ENCODE data around the gene TBC1D20. TPM values are rescaled to one million over a fixed set of nuclear protein-coding genes. Genes with fewer than 3 reads are reported as not detected.

TBC1D20 gene
- total RNA-seq, 1 experiment from 2014 or later, result 17.4 TPM

DNA sequence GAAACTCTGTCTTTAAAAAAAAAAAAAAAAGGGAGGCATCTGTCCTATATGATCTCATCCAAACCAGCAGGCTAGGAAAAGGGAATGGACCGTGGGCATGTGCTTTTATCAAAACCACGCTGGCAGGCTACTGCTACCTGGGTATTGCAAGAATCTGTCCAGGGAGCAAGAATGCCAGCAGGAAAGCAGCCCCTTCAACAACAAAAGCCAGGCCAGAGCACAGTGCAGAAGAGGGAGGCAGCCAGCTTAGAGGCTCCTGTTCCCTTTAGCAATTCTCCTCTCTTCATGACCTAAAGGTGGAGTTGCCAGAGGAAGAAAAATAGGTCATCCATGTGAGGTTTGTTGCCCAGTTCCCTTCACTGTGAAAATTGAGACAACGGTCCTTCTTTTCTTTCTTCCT is 18.2 kb downstream of the TBC1D20 start:
- in situ Hi-C loops (cut with HindIII; ENCODE audit: low sequenced_read_pairs), result no loop called here
- peak; percentile 82 for DNase-seq (ENCODE audit: low spot score)

DNA sequence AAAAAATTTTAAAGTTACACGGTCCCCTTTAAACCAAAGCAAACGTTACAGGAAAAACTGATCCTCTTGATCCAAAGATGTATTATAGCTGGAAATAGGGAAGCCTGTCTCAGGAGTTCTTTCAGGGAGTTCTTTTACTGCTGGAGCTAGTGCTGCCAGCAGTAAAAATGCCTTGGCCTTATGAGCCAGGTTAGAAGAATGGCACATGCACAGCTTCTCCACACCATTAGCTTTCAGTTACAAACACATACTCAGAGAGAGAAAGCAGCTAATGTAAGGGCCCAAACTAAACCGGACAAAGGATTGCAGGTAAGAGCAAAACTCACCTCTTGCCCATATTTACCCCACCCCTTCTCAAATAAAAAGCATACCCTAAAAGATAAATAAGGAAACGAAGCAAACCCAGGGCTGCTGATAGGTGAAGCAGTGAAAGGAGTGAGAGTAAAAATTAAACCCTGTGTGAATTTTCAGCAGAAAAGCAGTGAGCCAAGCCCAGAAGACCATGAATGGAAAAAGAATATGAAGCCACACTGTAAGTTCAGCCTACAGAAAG is 19.0 kb downstream of the TBC1D20 start:
- in situ Hi-C loops (cut with HindIII; ENCODE audit: low sequenced_read_pairs), result no loop called here
- DNase-seq (ENCODE audit: low spot score), result peak; percentile 41

DNA sequence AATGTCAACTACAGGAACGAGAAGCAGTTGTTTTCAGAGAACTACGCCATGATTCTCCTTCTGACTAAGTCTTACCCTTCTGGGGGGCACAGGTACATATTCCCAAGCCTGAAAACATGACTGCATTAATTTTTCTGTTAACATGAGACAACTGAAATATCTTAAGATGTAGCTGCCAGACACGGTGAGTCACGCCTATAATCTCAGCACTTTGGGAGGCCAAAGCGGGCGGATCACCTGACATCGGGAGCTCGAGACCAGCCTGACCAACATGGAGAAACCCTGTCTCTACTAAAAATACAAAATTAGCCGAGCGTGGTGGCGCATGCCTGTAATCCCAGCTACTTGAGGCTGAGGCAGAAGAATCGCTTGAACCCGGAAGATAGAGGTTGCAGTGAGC is 21.7 kb downstream of the TBC1D20 start:
- in situ Hi-C loops (cut with HindIII; ENCODE audit: low sequenced_read_pairs), result no loop called here
- no peak for DNase-seq (ENCODE audit: low spot score)

DNA sequence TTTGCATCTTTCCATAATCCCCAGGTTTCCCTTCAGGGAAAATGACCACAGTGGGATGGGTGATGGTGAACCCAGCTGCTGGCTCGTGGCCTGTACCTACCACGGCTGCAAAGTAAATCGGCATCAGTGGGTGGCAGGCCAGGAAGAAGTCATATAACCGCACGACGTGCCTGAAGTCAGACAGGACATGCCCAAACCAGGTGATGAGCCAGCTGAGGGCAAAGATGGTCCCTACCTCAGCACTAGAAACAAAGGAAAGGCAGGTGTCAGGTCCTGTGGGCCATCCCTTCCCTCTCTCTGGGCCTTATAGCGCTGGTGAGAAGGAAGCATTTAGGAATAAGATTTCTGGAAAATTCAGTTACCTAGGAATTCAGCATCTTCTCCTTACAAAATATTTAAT is 22.2 kb downstream of the TBC1D20 start:
- in situ Hi-C loops (cut with HindIII; ENCODE audit: low sequenced_read_pairs), result no loop called here

DNA sequence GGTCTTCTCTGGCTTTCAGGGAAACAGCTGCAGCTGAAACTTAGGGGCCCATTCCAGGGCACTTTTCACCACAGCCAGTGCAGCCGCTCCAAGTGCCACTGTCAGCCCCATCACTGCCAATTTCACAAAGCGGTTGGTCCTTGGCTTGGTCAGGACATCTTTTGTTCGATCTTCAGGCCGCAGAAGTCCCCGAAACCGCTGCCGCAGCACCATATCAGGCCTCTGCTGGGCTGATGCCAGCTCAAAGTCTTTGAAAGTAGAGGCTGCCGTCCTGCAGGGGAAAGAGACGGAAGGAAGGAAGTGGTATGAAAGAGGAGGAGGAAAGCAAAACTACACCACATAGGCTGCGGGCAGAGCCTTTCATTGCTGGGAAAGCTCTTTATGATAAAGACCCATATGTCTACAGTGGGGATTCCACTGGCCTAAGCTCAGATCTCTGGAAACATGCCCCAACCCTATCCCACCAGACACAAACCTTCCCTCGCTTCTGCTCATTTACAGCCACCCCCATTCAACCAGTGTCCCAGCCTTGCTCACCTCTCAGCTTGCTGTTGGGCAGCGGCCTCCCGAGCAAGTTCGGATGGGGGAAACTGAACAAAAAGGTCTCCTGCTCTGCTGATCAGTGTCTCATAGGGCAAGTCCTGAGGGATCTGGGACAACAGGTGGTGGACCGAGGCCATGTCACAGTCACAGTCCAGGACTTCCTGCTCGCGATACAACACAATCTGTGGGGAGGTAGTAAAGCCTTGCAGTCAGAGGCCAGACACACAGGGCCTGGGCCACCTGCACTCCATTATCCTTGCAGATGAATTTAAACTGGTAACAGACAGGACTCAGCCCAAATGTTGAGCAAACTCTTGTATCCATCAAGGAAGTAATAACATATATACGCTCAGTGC is 23.5 kb downstream of the TBC1D20 start:
- in situ Hi-C loops (cut with HindIII; ENCODE audit: low sequenced_read_pairs), result no loop called here
- no peak for DNase-seq (ENCODE audit: low spot score)

More for the DNA sequence above, 22.2 kb downstream of the TBC1D20 start:
- no peak for DNase-seq (ENCODE audit: low spot score)

DNA sequence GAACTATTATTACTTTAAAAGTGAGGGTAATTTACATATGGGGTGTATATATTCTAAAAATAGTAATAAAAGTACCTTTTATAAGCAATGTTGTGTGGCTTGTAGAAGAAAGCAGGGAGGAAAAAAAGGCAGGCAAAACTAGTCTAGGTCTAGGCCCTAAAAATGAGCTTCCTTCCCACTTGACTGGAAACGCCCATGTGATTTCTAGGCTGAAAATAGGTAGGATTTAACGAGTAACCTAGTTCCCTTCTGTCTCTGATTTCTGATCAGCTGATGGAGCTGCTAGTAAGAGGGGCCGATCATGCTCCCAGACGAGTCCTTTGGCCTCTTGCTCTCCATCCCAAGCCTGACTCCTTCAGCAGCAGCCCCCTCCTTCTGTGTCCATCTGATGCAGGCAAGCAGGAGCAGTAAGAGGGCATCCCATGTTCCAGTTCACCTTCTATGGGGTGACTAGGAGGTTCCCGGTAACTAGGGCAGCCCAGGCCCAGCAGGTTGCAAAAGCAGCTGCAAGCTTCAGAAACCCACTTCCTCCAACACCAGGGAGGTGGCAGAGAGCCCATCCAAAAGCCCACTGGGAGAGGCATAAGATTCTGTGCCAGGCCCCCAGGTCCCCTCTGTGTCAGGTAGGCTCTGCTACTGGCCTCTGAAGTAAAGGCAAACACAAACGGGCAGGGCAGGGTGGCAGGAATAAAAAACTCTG is 24.4 kb downstream of the TBC1D20 start:
- in situ Hi-C loops (cut with HindIII; ENCODE audit: low sequenced_read_pairs), result no loop called here
- no peak for DNase-seq (ENCODE audit: low spot score)

DNA sequence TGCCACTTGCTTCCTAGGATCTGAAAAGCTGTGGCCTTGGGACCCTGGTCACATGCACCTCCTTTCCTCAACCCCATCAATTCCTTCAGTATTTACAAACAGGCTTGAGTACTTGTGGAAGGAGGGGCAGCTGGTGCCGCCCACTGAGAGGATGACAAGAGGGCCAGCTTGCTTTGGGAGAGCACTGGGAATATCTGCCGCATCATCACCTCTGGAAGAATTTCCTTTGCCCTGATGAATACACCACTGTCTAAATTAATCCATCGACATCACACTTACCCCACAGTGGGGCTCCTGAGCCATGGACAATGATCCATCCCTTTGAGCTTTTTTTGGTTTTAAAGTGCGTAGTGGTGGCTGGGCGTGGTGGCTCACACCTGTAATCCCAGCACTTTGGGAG is 25.9 kb downstream of the TBC1D20 start:
- in situ Hi-C loops (cut with HindIII; ENCODE audit: low sequenced_read_pairs), result no loop called here
- no peak for DNase-seq (ENCODE audit: low spot score)

DNA sequence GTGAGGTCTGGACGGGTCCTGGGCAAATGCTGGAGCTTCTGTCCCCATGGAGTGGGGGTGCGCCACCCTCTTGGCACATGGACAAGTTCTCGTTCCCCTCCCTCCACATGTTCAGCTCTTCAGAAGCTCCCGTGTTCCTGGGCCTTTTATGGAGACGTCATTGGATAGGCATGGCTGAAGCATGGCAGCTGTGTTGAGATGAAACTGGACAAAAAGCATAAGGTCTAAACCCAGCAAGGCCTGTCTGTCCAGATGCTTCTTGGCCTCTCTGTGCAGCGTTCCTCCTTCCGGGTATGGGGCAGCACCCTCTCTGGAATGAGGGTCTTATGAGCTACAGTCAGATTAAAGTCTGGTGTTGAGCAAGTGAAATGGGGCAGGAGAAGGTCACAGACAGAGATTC is 26.8 kb downstream of the TBC1D20 start:
- in situ Hi-C loops (cut with HindIII; ENCODE audit: low sequenced_read_pairs), result no loop called here
- no peak for DNase-seq (ENCODE audit: low spot score)

DNA sequence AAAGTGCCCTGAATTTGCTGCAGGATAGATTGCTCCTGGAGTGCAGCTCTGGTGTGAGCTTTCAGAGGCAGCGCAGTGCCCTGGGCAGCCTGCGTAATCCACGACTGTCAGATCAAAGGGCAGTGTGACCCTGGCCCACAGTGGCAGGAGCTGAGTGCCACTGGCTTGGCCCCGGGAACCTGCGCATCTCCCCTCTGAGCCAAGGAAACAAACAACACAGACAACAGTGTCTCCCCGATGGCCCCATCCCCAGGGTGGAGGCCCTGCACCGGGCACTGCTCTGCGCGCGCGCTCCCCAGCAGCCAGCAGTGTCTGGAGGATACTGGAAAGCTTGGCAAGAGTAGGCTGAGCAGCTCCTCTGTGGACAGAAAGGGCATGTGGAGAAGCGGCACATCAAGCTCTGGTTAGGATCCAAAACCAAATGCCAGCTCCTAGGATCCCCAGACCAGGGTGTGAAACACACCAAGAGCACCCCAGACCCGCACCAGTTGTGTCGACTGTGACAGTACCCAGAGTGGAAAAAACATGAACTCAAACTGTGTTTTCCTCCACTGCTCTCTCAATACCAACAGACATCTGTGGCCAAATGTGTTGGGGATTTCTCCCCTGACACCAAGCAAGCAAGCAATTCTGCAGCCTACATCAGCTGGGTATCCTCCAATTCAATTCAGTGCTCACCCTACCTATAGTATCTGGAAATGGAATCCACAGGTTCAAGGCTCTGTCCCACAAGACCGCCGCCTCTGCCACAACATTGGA is 27.5 kb downstream of the TBC1D20 start:
- in situ Hi-C loops (cut with HindIII; ENCODE audit: low sequenced_read_pairs), result loop anchor here (5.0 kb wide), 1 partner anchor 73 kb away; no protein-coding TSS in a partner anchor

DNA sequence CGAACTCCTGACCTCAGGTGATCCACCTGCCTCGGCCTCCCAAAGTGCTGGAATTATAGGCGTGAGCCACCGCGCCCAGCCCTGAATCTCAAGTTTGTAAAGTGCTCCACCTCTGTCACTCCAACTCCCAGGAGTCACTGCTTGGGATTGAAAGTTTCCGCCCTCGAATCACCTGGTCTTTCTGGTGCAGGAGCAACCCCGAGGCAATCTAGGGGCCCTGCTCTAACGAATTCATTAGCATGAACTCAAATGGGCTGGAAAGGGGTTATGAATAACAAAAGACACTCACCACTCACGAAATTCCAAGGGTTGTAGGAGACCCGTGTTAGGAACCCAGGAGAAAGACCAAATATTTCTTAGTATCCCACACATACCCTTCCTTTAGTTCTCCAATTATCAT is 28.1 kb downstream of the TBC1D20 start:
- in situ Hi-C loops (cut with HindIII; ENCODE audit: low sequenced_read_pairs), result loop anchor here (5.0 kb wide), 1 partner anchor 72 kb away; no protein-coding TSS in a partner anchor
- no peak for DNase-seq (ENCODE audit: low spot score)

More for the DNA sequence above, 27.5 kb downstream of the TBC1D20 start:
- DNase-seq (ENCODE audit: low spot score), result peak; percentile 46

DNA sequence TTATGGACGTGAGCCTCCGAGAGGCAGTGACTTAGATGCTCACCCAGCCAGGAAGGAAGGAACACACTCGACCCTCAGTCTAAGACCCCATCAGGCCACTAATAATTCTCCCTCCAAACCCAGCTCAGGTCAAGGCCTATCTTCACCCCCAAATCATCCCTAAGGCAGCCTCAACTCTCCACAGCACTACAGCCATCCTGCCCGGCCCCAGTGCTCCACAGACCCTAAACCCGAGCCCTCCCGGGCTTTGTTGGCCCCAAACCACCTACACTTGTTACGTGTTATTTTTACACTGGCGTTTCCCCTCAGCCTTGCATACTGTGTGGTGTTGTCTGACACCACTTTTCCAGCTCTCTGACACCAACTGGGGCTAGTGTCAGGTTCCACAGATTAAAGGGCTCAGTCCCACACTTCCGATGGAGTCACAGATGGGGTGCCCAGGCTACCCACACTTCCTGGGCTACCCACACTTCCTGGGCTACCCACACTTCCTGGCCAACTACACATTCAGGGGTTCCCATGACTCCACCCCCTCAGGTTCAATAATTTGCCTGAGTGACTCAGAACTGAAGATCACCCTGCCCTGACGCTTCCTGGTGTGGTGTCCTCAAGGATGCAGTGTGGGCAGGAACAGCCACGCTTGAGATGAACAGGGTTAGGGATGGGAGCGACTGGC is 28.9 kb downstream of the TBC1D20 start:
- in situ Hi-C loops (cut with HindIII; ENCODE audit: low sequenced_read_pairs), result loop anchor here (5.0 kb wide), 1 partner anchor 71 kb away; no protein-coding TSS in a partner anchor
- no peak for DNase-seq (ENCODE audit: low spot score)

DNA sequence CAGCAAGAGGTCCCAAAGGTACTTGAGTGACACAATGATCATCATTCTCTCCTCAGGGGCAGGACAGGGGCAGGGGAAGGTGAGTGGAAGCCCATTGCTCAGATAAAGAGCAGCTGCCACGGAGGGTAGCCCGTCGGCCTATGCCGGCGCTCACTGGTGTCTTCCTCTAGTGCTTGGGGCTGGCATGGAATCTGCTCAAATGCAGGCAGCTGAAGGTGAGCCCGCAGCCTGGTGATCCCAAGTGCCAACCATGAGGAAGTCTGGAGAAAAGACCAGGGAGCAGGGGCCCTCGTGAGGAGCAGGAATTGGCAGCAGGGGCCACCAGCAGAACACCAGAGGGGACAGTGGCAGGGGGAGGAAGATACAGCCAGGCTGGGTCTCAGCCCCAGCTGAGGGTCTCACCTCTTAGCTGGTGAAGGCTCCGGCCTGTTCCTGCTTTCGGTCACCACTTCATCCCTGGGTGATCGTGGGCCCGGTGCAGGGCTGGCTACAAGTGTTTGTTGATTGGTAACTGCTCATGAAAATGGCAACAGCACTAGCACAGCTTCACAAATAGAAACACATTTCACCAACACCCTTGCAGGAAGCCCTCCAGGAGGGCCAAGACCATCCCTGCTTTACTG is 29.5 kb downstream of the TBC1D20 start:
- DNase-seq (ENCODE audit: low spot score), result no peak

DNA sequence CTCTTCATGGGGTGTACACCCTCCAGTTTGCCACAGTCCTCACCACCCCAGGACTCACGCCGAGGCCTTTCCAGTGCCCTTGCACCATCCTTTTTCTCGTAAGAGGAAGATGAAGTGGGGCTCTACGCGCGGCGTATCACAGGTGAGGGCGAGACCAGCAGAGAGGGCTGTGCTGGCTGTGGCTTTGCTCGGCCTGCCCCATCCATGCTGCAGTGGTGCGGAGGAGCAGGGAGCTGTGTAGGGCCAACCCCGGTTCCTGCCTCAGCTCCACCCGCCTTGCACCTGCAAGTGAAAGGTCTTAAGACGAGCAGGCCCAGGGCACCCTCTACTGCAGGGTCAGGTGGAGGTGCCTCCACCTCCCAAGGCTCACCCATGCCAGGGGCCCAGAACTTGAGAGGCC is 30.1 kb downstream of the TBC1D20 start:
- in situ Hi-C loops (cut with HindIII; ENCODE audit: low sequenced_read_pairs), result loop anchor here (5.0 kb wide), 1 partner anchor 70 kb away; no protein-coding TSS in a partner anchor
- DNase-seq (ENCODE audit: low spot score), result no peak

More for the DNA sequence above, 29.5 kb downstream of the TBC1D20 start:
- in situ Hi-C loops (cut with HindIII; ENCODE audit: low sequenced_read_pairs), result loop anchor here (5.0 kb wide), 1 partner anchor 70 kb away; no protein-coding TSS in a partner anchor

DNA sequence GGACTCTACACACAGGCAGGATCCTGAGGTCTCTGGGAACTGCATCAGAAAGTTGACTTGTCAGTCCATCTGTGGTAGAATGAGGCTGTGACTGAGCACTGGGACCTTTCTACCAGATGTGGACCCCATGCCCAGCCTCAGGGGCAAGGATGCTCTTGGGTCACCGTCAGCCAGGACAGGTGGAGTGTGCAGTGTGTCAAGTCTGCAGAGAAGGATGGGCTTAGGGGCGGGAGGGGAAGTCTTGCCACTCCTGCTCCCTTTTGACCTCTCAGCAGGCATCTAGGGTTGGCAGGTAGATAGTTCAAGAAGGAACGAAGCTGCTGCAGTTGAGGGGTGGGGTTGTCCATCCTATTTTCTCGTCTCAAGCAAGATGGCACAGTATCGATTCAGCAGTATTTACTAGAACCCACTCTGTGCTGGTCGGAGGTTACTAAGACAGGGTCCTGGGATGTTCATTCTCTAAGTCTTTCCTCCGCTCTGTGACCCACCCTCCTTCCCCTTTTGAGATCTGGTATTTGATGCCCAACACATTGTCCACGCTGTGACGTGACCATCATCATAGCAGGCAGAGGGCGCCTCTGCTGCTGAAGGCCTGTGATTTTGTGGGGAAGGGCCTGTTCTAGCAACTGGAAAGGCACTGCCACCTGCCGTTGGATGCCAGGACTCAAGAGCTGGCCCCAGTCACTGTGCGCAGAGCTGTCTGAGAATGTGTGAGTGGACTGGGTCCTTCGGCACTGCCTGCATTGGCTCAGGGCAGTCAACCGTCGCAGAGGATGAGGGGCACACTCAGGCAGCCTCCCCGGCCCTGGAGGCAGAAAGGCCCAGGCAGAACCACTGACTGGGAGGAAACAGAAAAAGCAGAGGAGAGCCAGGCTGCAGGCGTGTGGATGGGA is 31.1 kb downstream of the TBC1D20 start:
- DNase-seq (ENCODE audit: low spot score), result peak; percentile 92
- in situ Hi-C loops (cut with HindIII; ENCODE audit: low sequenced_read_pairs), result loop anchor here (5.0 kb wide), 1 partner anchor 69 kb away; no protein-coding TSS in a partner anchor

DNA sequence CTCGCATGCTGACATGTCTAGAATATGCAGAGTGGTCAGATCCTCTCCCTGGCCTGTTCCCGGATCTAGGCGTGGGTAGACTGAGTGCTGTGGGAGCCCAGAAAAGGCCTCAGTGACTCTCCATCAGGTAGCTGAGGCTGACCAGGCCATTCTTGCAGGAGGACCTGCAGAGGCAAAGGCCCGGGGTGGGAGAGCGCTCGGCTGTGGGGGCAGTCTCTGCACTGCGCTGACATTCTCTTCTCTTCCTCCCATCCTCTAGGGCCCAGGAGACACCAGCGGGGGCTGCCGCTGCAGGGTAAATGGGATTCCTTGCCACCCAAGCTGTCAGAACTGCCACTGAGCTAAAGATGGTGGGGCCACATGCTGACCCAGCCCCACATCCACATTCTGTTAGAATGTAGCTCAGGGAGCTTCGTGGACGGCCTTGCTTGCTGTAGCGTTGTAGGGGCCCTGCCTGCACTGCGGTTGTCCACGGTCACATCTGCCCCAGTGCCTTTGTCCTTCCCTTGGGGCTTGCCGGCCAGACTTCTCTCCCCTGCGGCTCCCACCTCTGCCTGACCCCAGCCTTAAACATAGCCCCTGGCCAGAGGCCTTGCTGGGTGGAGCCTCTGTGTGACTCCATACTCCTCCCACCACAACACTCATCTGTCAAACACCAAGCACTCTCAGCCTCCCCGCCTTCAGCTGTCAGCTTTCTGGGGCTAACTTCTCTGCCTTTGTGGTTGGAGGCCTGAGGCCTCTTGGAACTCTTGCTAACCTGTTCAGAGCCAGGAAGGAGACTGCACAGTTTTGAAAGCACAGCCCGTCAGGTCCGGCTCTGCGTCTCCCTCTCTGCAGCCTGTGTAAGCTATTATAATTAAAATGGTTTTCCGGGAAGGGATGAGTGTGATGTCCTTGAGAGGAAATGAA is 32.0 kb downstream of the TBC1D20 start:
- DNase-seq (ENCODE audit: low spot score), result no peak
- in situ Hi-C loops (cut with HindIII; ENCODE audit: low sequenced_read_pairs), result loop anchor here (5.0 kb wide), 1 partner anchor 68 kb away; no protein-coding TSS in a partner anchor

DNA sequence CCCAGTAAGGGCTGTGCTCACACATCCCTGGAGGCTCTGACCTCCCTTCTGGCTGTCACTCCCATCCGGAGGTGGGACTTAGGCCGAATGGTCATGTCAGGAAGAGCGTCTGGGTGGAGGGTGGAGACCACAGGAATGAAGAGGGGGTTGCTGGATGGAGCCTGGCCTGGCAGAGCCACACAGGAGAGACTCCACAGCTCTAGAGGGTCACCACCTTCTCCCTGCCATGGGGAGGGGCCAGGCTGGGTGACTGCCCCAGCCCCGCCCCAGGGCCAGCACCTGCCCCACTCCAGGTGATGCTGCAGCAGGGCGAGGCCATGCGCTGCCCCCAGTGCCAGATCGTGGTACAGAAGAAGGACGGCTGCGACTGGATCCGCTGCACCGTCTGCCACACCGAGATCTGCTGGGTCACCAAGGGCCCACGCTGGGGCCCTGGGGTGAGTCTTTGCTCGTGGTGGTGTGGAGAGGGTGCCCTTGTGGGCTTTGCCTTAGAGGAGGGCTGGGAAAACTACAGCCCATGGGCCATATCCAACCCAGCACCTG is 33.6 kb downstream of the TBC1D20 start:
- no peak for DNase-seq (ENCODE audit: low spot score)
- in situ Hi-C loops (cut with HindIII; ENCODE audit: low sequenced_read_pairs), result no loop called here

Data from G401 (cell line).